HUES64 (cell line): ENCODE measurements around the gene SPTB.
A peak's percentile ranks its signal among the peaks of the same experiment; 100 is the strongest.

Source experiments
- H3K27ac ChIP-seq: 2 replicates; pipeline ENCODE4 v1.7.0; 2013; ENCODE audit warnings: low read depth, low read length, inconsistent platforms
- H3K27me3 ChIP-seq: 2 replicates; pipeline ENCODE4 v1.6.1; 2013; ENCODE audit warnings: mild to moderate bottlenecking, low read length; ENCODE audit not compliant: insufficient read depth
- H3K36me3 ChIP-seq: 2 replicates; pipeline ENCODE4 v1.6.1; 2013; ENCODE audit warnings: mild to moderate bottlenecking, low read length; ENCODE audit not compliant: insufficient read depth
- H3K4me1 ChIP-seq: 2 replicates; pipeline ENCODE4 v1.6.1; 2013; ENCODE audit warnings: mild to moderate bottlenecking, low read length, moderate library complexity; ENCODE audit not compliant: insufficient read depth
- H3K4me3 ChIP-seq: 2 replicates; pipeline ENCODE4 v1.5.1; 2013; ENCODE audit warnings: mild to moderate bottlenecking, low read length, moderate library complexity
- H3K9ac ChIP-seq: 2 replicates; pipeline ENCODE4 v1.6.1; 2013; ENCODE audit warnings: mild to moderate bottlenecking, low read depth, low read length
- H3K9me3 ChIP-seq: 2 replicates; pipeline ENCODE4 v1.6.1; 2013; ENCODE audit warnings: low read depth, low read length; ENCODE audit not compliant: insufficient read depth
- WGBS: fragments of 150-250, 120-280 bp; methylation state at CpG from one replicate; pipeline ENCODE4 v1.1.7; 2013; ENCODE audit warnings: missing lambda C conversion rate; 5-methylcytosine and 5-hydroxymethylcytosine counted together

Gene SPTB

DNA sequence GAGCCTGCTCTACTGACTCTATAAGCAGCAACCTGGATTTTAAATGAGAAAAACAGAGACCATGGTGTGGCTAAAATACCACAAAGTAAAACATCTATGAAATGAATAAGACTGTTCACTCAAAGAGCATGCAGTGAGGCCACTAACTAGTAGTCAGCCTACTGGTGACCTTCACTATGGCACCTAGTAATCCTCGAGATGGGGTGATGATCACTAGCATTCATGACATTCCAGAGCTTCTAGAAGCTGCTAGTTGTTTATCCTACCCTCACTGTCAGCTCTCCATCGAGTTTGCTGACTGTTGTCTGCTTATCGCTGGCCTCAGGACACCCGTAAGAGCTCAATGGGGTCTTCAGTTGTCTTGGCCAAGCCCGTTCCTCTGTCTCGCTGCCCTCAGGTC is 13.7 kb downstream of the SPTB start:
- H3K36me3 ChIP-seq = no peaks in the 10 kb centered on the region
- H3K9me3 ChIP-seq = no peaks in the 10 kb centered on the region
- 81% methylated on average over 6 of the region's 6 CpGs for WGBS
- no peak overlapping the region for H3K27ac ChIP-seq
- H3K4me3 ChIP-seq = no peak overlapping the region
- peaks cover 10% of the 10 kb centered on the region for H3K4me1 ChIP-seq
- no peak overlapping the region for H3K9ac ChIP-seq
- H3K27me3 ChIP-seq = no peaks in the 10 kb centered on the region; the same call in 1 of the 2 replicates

DNA sequence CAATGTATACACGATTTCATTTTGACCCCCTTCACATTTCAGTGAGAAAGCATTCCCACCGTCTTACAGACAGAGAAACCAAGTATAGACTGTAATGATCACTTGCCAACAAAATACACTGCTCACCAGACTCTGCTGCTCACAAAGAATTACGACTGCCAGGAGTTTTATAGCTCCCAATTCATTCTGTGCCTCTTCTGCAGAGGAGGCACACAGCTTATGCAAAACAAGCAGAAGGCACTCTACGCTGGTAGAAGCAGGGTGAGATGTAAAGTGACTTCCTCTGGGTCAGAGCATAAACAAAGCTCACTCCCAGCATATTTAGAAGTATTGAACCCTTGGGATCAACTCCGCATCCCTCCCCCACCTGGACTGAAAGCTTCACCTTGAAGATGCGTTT is 14.6 kb downstream of the SPTB start:
- Histone ChIP-seq H3K36me3 (no peaks in the 10 kb centered on the region), H3K9ac (no peak overlapping the region), H3K4me1 (peaks cover 10% of the 10 kb centered on the region), H3K4me3 (no peak overlapping the region), H3K27me3 (no peaks in the 10 kb centered on the region; the same call in 1 of the 2 replicates), H3K27ac (no peak overlapping the region), H3K9me3 (no peaks in the 10 kb centered on the region)
- WGBS = 76% methylated on average over 6 of the region's 6 CpGs

DNA sequence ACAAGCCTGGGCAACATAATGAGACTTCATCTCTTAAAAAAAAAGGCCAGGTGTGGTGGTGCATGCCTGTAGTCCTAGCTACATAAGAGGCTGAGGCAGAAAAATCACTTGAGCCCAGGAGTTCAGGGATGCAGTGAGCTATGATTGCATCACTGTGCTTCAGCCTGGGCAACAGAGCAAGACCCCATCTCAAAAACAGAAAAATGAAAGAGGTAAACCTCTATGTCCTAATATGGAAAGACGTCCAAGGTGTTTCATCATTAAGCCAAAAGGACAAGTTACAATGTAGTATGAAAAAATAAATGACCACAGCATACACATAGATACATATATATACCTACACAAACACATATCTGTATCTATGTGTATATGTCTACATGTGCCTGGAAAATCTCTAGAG is 15.4 kb downstream of the SPTB start:
- WGBS = no CpG with 5 or more reads among the region's 1 CpG
- Histone ChIP-seq H3K9me3 (no peaks in the 10 kb centered on the region), H3K36me3 (no peaks in the 10 kb centered on the region), H3K27ac (no peak overlapping the region), H3K9ac (no peak overlapping the region), H3K27me3 (no peaks in the 10 kb centered on the region; the same call in 1 of the 2 replicates), H3K4me3 (no peak overlapping the region), H3K4me1 (peaks cover 10% of the 10 kb centered on the region)

GRCh38 chr14:64861916-64862315 is 17.8 kb downstream of the SPTB start:
- no peak overlapping the region for H3K4me3 ChIP-seq
- no peaks in the 10 kb centered on the region for H3K9me3 ChIP-seq
- H3K4me1 ChIP-seq = peaks cover 19% of the 10 kb centered on the region
- no peaks in the 10 kb centered on the region; the same call in 1 of the 2 replicates for H3K27me3 ChIP-seq
- no peak overlapping the region for H3K9ac ChIP-seq
- no peak overlapping the region for H3K27ac ChIP-seq
- H3K36me3 ChIP-seq = no peaks in the 10 kb centered on the region
- 18% methylated on average over 3 of the region's 3 CpGs for WGBS

DNA sequence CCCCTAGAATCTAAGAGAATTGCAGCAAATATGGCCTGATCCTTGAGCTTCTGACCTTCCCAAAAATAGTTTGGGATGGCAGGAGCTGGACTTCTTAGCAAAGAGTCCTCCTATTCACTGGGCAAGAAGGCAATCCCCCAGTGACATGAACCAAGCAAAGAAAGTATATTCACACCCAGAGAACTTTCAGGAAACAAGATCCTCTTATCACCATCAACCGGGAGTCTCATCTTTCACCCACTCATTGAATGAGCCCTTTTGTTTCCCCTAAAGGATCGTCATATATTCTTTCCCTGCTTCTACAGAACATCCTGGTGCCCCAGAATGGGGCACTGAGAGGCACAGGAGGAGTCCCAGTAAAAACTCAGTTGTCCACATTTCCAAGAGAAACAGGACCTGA is 19.7 kb downstream of the SPTB start:
- Histone ChIP-seq H3K27me3 (no peaks in the 10 kb centered on the region), H3K9ac (no peak overlapping the region), H3K36me3 (no peaks in the 10 kb centered on the region), H3K9me3 (no peaks in the 10 kb centered on the region), H3K4me1 (peaks cover 27% of the 10 kb centered on the region), H3K4me3 (no peak overlapping the region), H3K27ac (no peak overlapping the region)
- WGBS = 51% methylated on average over 2 of the region's 2 CpGs

- peaks cover 27% of the 10 kb centered on the region for H3K4me1 ChIP-seq
- no peak overlapping the region for H3K27ac ChIP-seq
- no peaks in the 10 kb centered on the region for H3K27me3 ChIP-seq
- H3K9me3 ChIP-seq = no peaks in the 10 kb centered on the region
- H3K4me3 ChIP-seq = no peak overlapping the region
- no peak overlapping the region for H3K9ac ChIP-seq
- H3K36me3 ChIP-seq = no peaks in the 10 kb centered on the region
- 70% methylated on average over 11 of the region's 11 CpGs for WGBS
Observed at GRCh38 chr14:64857979-64858744, 21.5 kb downstream of the SPTB start.

- H3K4me1 ChIP-seq = peaks cover 22% of the 10 kb centered on the region
- no peak overlapping the region for H3K9ac ChIP-seq
- H3K27ac ChIP-seq = no peak overlapping the region; the same call in 1 of the 2 replicates
- H3K4me3 ChIP-seq = no peak overlapping the region
- H3K36me3 ChIP-seq = no peaks in the 10 kb centered on the region
- H3K27me3 ChIP-seq = no peaks in the 10 kb centered on the region
- no peaks in the 10 kb centered on the region for H3K9me3 ChIP-seq
- WGBS = 66% methylated on average over 11 of the region's 11 CpGs
Observed at GRCh38 chr14:64856529-64857445, 22.9 kb downstream of the SPTB start.

GRCh38 chr14:64855721-64856528 is 23.8 kb downstream of the SPTB start:
- H3K27me3 ChIP-seq = no peaks in the 10 kb centered on the region
- WGBS = 44% methylated on average over 6 of the region's 6 CpGs

GRCh38 chr14:64850369-64851137 is 29.2 kb downstream of the SPTB start:
- no peaks in the 10 kb centered on the region for H3K36me3 ChIP-seq
- H3K4me1 ChIP-seq = peaks cover 3% of the 10 kb centered on the region; the same call in 1 of the 2 replicates
- H3K27me3 ChIP-seq = no peaks in the 10 kb centered on the region
- 91% methylated on average over 4 of the region's 5 CpGs for WGBS
- H3K4me3 ChIP-seq = no peak overlapping the region
- H3K27ac ChIP-seq = no peak overlapping the region
- no peaks in the 10 kb centered on the region for H3K9me3 ChIP-seq
- no peak overlapping the region for H3K9ac ChIP-seq

More at GRCh38 chr14:64855721-64856528, 23.8 kb downstream of the SPTB start:
- Histone ChIP-seq H3K9me3 (no peaks in the 10 kb centered on the region), H3K9ac (no peak overlapping the region), H3K36me3 (no peaks in the 10 kb centered on the region), H3K4me3 (no peak overlapping the region), H3K27ac (peak overlapping the region; percentile 2; the same call in 1 of the 2 replicates), H3K4me1 (peaks cover 21% of the 10 kb centered on the region)

DNA sequence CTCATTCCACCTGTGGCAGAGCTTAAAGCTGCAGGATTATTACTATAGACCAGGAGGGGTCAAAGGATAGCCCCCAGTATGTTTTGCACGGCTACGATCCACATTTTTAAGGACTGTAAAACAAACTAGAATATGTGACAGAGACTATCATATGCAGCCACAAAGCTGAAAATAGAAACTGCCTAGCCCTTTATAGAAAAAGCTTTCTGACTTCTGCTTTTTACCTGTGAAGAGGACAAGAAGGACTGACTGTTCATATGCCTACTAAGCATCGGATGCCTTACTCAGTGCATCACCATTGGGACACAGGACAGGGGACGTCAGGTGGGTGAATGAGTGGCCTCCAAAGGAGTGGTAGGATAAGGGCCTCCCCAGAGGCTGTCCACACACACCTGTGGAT is 29.8 kb downstream of the SPTB start:
- Histone ChIP-seq H3K9me3 (no peaks in the 10 kb centered on the region), H3K4me3 (no peak overlapping the region), H3K4me1 (peaks cover 3% of the 10 kb centered on the region; the same call in 1 of the 2 replicates), H3K27me3 (no peaks in the 10 kb centered on the region), H3K36me3 (no peaks in the 10 kb centered on the region), H3K27ac (no peak overlapping the region), H3K9ac (no peak overlapping the region)
- 89% methylated on average over 4 of the region's 4 CpGs for WGBS
